Memory B cell (primary cell): Measurements from ENCODE around the gene CNDP1.
"Not testable (repeated sequence)": the region's sequence is repeated elsewhere in the genome, so short reads cannot be mapped to it uniquely, and the experiment has no call there.

Experiments
- ATAC-seq: fragments of 150-1000 bp; cut with Tn5 transposase; 2 replicates; pipeline ENCODE4 v1.10.0; 2021; ENCODE audit warnings: low read depth, mild to moderate bottlenecking, moderate library complexity
- DNase-seq, 2 donors: peaks; one replicate each; pipeline ENCODE4 v3.0.0; 2022; ENCODE audit warnings: low spot score in 2 of 2
- H3K27ac Mint-ChIP-seq: one replicate; pipeline ENCODE4 v1.8.0; 2022; ENCODE audit warnings: mild to moderate bottlenecking, moderate library complexity, mixed read lengths
- H3K27me3 Mint-ChIP-seq: one replicate; pipeline ENCODE4 v1.8.0; 2022; ENCODE audit warnings: mixed read lengths
- H3K36me3 Mint-ChIP-seq: one replicate; pipeline ENCODE4 v1.8.0; 2022; ENCODE audit warnings: mild to moderate bottlenecking, mixed read lengths
- H3K4me1 Mint-ChIP-seq: one replicate; pipeline ENCODE4 v1.8.0; 2022; ENCODE audit warnings: mixed read lengths
- H3K4me3 Mint-ChIP-seq: one replicate; pipeline ENCODE4 v1.8.0; 2022; ENCODE audit warnings: mild to moderate bottlenecking, moderate library complexity, mixed read lengths
- H3K9me3 Mint-ChIP-seq: one replicate; pipeline ENCODE4 v1.8.0; 2022; ENCODE audit warnings: mixed read lengths

CNDP1 gene

DNA sequence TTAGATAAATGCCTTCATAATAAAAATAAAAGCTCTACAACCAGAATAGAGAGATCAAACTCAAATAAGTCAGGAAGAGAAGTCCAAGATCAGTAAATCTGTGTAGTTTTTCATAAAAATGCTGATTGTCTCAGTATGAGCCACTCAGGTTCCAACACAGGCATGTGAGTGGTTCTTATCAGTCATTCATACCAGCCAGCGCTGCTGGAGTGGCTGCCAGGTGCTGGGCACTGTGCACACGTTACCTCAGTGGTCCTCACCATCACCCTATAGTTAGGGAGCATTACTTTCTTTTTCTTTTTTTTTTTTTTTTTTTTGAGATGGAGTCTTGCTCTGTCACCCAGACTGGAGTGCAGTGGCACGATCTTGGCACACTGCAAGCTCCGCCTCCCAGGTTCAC lies 23.8 kb downstream of the CNDP1 start:
- peaks cover 12% of the 10 kb centered on the region for H3K27me3 Mint-ChIP-seq
- ATAC-seq (no peak), DNase-seq (no peak)
- no peaks in the 10 kb centered on the region for H3K4me1 Mint-ChIP-seq
- no peak overlapping the region for H3K4me3 Mint-ChIP-seq
- no peaks in the 10 kb centered on the region for H3K9me3 Mint-ChIP-seq
- no peak overlapping the region for H3K27ac Mint-ChIP-seq
- H3K36me3 Mint-ChIP-seq = no peaks in the 10 kb centered on the region

DNA sequence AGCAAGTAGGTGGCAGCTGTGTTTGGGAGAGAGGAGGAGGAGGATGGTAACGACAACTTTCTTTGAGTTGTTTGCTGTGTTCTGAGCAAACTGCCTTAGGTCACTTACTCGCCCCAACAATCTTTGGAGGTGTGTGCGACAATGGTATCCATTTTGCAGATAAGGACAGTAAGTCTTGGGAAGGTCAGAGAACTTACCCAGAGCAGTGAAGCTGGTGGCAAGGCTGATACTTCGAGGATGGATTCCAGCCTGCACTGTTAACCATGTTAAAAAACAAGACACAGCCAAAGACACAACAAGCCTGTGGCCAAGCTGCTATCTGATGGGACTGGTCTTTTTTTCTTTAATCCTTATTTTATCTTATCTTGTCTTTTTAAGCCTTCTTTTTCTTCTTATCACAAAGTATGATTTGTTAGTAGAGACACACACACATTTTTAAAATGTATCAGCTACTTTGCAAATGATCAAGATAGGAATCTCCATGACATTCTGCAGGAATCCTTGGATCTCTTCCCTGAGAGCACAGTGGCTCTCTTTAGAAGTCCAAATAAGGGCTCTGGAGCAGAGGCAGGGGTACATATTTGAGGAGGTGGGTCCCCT lies 27.9 kb downstream of the CNDP1 start:
- Mint-ChIP-seq H3K4me1 (no peaks in the 10 kb centered on the region), H3K4me3 (no peak overlapping the region), H3K27ac (no peak overlapping the region), H3K9me3 (peaks cover 2% of the 10 kb centered on the region), H3K36me3 (peaks cover 4% of the 10 kb centered on the region), H3K27me3 (peaks cover 9% of the 10 kb centered on the region)
- ATAC-seq = no peak
- DNase-seq = no peak

DNA sequence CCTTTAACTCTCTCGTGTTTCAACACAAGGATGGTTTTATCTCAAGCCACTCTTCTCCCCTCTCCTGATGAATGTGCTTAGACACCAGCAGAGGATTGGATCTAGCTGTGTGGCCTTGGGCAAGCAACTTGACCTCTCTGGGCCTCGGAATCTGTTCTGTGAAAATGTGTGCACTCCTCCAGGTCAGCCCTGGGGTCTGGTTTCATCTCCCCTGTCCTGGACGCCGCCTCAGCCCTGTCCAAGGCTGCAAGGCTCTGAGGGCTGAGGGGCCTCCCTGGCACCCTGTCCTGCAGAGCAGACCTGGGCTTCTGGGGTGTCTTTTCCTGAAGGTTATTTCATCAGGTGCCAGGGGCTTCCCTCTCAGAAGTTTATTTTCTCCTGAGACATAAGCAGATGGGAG lies 28.5 kb downstream of the CNDP1 start:
- Mint-ChIP-seq H3K9me3 (peaks cover 3% of the 10 kb centered on the region), H3K27me3 (peaks cover 4% of the 10 kb centered on the region), H3K4me1 (no peaks in the 10 kb centered on the region), H3K36me3 (peaks cover 4% of the 10 kb centered on the region), H3K4me3 (no peak overlapping the region), H3K27ac (no peak overlapping the region)
- ATAC-seq = no peak
- no peak for DNase-seq

DNA sequence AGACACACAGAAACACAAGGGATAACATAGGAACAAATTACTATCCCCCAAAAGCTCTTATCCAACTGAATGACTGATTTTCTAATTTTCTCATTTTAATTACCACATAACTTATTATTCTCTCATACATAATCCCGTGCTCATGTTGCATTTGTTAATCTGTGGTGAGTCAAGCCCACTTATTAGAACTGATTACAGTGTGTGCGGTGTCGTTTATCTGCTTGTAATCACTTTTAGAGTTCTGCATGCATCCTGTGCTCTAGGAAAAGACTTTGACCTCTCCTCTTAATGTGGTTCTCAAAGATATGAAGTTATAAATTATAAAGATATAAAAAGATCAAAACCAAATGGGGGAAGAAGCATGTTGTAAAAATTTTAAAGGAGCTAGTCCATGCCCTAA lies 29.7 kb downstream of the CNDP1 start:
- Mint-ChIP-seq H3K27me3 (peaks cover 11% of the 10 kb centered on the region), H3K4me1 (peaks cover 3% of the 10 kb centered on the region), H3K4me3 (no peak overlapping the region), H3K9me3 (peaks cover 5% of the 10 kb centered on the region), H3K27ac (no peak overlapping the region), H3K36me3 (peaks cover 4% of the 10 kb centered on the region)
- no peak for ATAC-seq
- no peak for DNase-seq

DNA sequence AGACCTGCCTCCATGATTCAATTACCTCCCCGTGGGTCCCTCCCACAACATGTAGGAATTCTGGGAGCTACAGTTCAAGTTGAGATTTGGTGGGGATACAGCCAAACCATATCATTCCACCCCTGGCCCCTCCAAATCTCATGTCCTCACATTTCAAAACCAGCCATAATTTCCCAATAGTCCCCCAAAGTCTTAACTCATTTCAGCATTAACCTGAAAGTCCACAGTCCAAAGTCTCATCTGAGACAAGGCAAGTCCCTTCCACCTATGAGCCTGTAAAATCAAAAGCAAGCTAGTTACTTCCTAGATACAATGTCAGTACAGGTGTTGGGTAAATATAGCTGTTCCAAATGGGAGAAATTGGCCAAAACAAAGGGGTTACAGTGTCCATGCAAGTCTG lies 30.9 kb downstream of the CNDP1 start:
- H3K4me3 Mint-ChIP-seq, DNase-seq, H3K9me3 Mint-ChIP-seq, H3K36me3 Mint-ChIP-seq, ATAC-seq, H3K27ac Mint-ChIP-seq, H3K4me1 Mint-ChIP-seq: not testable (repeated sequence)
- peaks cover 16% of the 10 kb centered on the region for H3K27me3 Mint-ChIP-seq

DNA sequence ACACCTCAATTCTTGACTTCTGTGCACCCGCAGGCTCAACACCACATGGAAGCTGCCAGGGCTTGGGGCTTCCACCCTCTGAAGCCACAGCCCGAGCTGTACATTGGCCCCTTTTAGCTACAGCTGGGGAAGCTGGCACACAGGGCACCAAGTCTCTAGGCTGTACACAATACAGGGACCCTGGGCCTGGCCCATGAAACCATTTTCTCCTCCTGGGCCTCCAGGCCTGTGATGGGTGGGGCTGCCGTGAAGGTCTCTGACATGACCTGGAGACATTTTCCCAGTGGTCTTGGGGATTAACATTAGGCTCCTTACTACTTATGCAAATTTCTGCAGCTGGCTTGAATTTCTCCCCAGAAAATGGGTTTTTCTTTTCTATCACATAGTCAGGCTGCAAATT lies 31.7 kb downstream of the CNDP1 start:
- H3K27ac Mint-ChIP-seq, H3K4me1 Mint-ChIP-seq, H3K36me3 Mint-ChIP-seq, H3K9me3 Mint-ChIP-seq, ATAC-seq, H3K4me3 Mint-ChIP-seq, DNase-seq: not testable (repeated sequence)
- H3K27me3 Mint-ChIP-seq = peaks cover 17% of the 10 kb centered on the region

DNA sequence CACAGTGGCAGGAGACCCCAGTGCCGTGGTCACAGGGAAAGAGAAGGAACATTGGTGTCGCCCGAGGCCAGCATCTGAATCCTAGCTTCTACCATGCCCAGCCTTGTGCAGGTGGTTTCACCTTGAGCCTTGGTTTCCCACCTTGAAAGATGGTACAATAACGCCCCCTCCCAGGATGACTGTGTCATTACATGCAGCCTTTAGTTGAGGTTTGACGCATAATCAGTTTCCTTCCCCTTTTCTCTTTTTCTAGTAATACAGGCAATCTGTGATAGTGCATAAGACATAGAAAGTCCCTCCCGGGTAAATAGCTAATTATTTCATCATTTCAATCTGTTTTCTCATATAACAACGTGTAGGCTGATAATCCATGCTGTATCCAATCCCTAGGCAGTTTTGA lies 33.5 kb downstream of the CNDP1 start:
- Mint-ChIP-seq H3K4me3 (no peak overlapping the region), H3K9me3 (peaks cover 7% of the 10 kb centered on the region), H3K4me1 (peaks cover 3% of the 10 kb centered on the region), H3K36me3 (peaks cover 4% of the 10 kb centered on the region), H3K27me3 (peaks cover 17% of the 10 kb centered on the region), H3K27ac (no peak overlapping the region)
- ATAC-seq = peak; percentile 42
- no peak for DNase-seq

DNA sequence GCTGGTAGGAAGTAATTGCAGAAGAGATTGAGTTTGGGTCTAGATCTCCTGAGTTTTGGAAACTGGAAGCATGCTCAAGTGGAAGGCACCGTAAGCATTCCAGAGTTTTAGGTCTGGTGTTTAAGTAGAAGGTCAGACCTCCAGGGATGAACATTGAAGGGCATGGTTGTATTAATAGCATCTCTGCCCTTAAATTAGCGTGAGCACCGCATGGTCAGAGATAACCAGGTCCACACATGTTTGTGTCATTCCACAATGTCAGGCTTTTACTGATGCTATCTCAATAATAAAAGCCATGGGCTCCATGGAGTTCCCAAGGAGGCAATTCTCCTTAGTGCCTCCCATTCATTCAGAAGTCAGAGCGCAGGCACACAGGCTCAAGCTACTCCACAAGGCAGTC lies 35.1 kb downstream of the CNDP1 start:
- peaks cover 6% of the 10 kb centered on the region for H3K4me1 Mint-ChIP-seq
- peaks cover 6% of the 10 kb centered on the region for H3K36me3 Mint-ChIP-seq
- peaks cover 10% of the 10 kb centered on the region for H3K9me3 Mint-ChIP-seq
- DNase-seq (no peak), ATAC-seq (no peak)
- H3K27me3 Mint-ChIP-seq = peaks cover 21% of the 10 kb centered on the region
- H3K27ac Mint-ChIP-seq = no peak overlapping the region
- no peak overlapping the region for H3K4me3 Mint-ChIP-seq

DNA sequence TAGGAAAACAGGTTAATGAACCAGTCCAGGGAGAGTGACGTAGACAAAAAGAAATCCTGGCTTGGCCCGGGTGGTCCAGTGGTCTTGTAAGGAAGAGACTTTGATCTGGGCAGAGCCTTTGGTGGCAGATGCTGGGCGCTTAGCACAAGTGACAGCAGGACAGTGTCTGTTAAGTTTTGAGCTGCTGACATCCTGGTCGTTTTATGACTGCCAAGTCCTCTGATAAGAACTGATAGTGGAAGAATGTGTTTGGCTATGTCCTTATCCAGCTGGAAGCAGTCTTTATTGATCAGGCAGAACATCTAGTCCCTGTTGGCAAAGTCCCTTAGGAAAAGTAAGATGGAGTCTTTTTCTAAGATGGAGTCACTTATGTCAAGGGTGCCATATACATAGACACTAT lies 36.0 kb downstream of the CNDP1 start:
- Mint-ChIP-seq H3K36me3 (peaks cover 6% of the 10 kb centered on the region), H3K4me1 (peaks cover 6% of the 10 kb centered on the region), H3K27ac (no peak overlapping the region), H3K9me3 (peaks cover 10% of the 10 kb centered on the region), H3K27me3 (peaks cover 23% of the 10 kb centered on the region), H3K4me3 (no peak overlapping the region)
- no peak for ATAC-seq
- no peak for DNase-seq

DNA sequence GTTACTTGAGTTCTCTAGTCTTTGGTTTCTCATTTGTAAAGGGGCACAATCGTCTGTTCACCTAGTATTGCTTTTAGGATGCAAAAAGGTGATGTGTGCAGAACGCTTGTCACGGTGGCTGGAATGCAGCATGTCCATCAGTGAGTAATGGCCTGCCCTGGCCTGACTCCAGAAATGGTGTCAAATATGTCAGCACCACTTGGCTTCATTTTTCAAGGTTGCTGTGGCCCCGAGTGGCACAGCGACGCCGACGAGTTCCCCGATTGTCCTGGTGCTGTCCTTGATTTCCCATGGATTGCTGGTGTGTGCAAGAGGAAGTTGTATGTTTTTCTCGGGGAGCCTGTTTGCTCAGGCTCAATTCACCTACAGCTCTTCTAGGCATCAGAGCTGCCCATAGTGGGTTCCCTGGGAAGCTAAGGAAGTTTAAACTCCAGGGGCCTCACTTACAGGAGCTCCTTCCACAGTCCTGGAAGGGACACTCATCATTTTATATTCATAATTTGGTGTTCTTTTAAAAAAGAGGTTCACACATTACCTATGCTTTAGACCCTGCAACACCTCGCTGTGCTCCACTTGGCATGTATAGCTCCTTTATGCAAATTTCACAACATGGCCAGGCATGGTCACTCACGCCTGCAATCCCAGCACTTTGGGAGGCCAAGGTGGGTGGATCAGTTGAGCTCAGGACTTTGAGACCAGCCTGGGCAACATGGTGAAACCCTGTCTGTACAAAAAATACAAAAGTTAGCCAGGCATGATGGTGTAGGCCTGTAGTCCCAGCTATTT lies 37.8 kb downstream of the CNDP1 start:
- peaks cover 6% of the 10 kb centered on the region for H3K4me1 Mint-ChIP-seq

DNA sequence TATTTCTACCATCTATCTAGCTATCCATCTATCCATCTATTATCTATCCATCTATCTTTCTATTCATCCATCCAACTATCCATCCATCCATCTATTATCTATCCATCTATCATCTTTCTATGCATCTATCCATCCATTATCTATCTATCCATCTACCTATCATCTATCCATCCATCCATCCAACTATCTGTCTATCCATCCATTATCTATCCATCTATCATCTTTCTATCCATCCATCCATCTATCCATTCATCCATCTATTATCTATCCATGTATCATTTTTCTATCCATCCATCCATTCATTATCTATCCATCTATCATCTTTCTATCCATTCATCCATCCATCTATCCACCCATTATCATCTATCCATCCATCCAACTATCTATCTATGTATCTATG lies 38.8 kb downstream of the CNDP1 start:
- H3K4me3 Mint-ChIP-seq = no peak overlapping the region
- peaks cover 5% of the 10 kb centered on the region for H3K4me1 Mint-ChIP-seq
- no peak for ATAC-seq
- peaks cover 2% of the 10 kb centered on the region for H3K36me3 Mint-ChIP-seq
- peaks cover 23% of the 10 kb centered on the region for H3K27me3 Mint-ChIP-seq
- DNase-seq = no peak
- H3K9me3 Mint-ChIP-seq = peaks cover 6% of the 10 kb centered on the region
- H3K27ac Mint-ChIP-seq = no peak overlapping the region

More for the DNA sequence above, 37.8 kb downstream of the CNDP1 start:
- H3K4me3 Mint-ChIP-seq = no peak overlapping the region
- ATAC-seq (no peak), DNase-seq (no peak)
- H3K9me3 Mint-ChIP-seq = peaks cover 9% of the 10 kb centered on the region
- no peak overlapping the region for H3K27ac Mint-ChIP-seq
- H3K36me3 Mint-ChIP-seq = peaks cover 4% of the 10 kb centered on the region
- H3K27me3 Mint-ChIP-seq = peaks cover 23% of the 10 kb centered on the region

DNA sequence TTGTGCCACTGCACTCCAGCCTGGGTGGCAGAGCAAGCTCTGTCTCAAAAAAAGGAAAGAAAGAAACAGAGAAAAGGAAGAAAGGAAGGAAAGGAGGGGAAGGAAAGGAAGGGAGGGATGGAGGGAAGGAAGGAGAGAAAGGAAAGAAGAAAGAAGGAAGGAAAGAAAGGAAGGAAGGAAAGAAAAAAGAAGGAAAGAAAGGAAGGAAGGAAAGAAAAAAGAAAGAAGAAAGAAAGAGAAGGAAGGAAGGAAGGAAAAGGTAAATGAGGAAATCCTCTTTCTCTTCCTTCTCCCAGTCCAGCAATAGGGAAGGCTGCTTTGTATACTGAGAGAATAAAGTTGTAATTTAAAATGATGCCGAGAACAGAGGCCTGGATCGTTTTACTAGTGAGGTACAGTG lies 40.6 kb downstream of the CNDP1 start:
- peaks cover 2% of the 10 kb centered on the region for H3K36me3 Mint-ChIP-seq
- no peak for ATAC-seq
- no peak for DNase-seq
- H3K27ac Mint-ChIP-seq = no peak overlapping the region
- H3K27me3 Mint-ChIP-seq = peaks cover 24% of the 10 kb centered on the region
- no peak overlapping the region for H3K4me3 Mint-ChIP-seq
- H3K4me1 Mint-ChIP-seq = peaks cover 3% of the 10 kb centered on the region
- peaks cover 4% of the 10 kb centered on the region for H3K9me3 Mint-ChIP-seq

DNA sequence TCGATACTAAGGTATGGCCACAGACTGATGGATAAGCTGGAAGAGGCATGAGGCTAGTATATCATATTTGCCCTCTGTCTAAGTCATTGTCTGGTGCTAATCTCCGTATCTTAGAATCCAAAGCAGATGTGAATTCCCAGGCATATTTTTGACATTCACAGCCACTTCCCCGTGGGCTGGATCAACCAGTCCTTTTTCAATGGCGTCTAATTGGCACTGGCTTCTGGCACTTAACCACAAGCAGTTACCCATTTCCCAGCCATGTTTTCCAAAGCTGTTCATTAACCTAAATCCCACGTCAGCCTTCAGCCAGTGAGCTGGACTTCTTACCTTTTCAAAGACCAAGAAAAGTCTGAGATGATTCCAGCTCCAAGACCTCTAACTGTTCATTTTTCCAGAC lies 42.7 kb downstream of the CNDP1 start:
- DNase-seq = no peak
- Mint-ChIP-seq H3K4me1 (peaks cover 3% of the 10 kb centered on the region), H3K27ac (no peak overlapping the region), H3K36me3 (peaks cover 2% of the 10 kb centered on the region), H3K27me3 (peaks cover 25% of the 10 kb centered on the region), H3K9me3 (peaks cover 3% of the 10 kb centered on the region), H3K4me3 (no peak overlapping the region)
- ATAC-seq = no peak

DNA sequence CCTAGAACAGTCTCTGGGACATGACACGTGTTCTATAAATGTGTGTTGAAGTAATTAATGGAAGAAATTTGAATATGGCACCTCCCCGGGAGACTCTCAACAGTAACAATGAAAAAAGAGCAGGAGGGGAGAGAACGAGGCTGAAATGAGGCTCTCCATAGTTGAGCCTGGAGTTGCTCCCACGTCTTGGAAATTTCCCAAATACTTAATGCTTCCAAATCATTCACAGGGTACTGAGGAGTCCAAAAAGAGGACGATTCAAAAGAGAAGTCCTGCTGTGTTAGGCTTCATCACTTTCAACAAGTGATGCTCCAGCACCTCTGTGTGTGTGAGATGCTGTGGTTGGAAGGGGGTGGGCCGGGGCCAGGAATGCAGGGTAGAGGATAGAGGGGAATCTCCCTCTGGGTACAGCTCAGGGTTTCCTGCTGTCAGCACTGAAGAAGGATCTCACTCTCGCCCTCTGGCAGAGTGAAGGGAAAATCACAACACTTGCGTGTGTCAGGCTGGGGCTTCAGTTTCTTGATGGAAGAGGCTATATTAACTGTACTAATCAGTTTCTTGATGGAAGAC lies 45.3 kb downstream of the CNDP1 start:
- Mint-ChIP-seq H3K36me3 (no peaks in the 10 kb centered on the region), H3K27ac (no peak overlapping the region), H3K9me3 (no peaks in the 10 kb centered on the region), H3K4me1 (no peaks in the 10 kb centered on the region), H3K27me3 (peaks cover 30% of the 10 kb centered on the region), H3K4me3 (no peak overlapping the region)
- DNase-seq (no peak), ATAC-seq (no peak)
